ENCODE measurements around the gene PCDHGB4. TPM values are rescaled to one million over a fixed set of nuclear protein-coding genes. Genes with fewer than 3 reads are reported as not detected.
"Not testable (repeated sequence)": the region's sequence is repeated elsewhere in the genome, so short reads cannot be mapped to it uniquely, and the experiment has no call there.

Gene PCDHGB4
- total RNA-seq, 5 donors from 2014 or later (not counting 1 experiment from before 2014, with no cell fraction given), result 0.09 to 0.29 (median 0.19) TPM

GRCh38 chr5:141403387-141403786 is 15.9 kb downstream of the PCDHGB4 start:
- H3K4me3 Mint-ChIP-seq, result no peak overlapping the region
- H3K9me3 Mint-ChIP-seq, result peaks cover 11 to 31% (median 30%) of the 10 kb centered on the region in 3 donors
- H3K27me3 Mint-ChIP-seq, result peaks cover 69 to 82% of the 10 kb centered on the region in 2 donors
- WGBS (ENCODE audit: insufficient coverage), result 38% methylated on average over 16 of the region's 22 CpGs
- Histone ChIP-seq H3K27me3 (replicated peaks in 1 of 2; ENCODE audit: control insufficient read depth in 2 of 2, extremely low read depth in 1 of 2, insufficient read depth in 2 of 2, low read length in 1 of 2) (peaks cover 19 to 60% of the 10 kb centered on the region in 2 experiments), H3K36me3 (ENCODE audit: control insufficient read depth in 2 of 2, extremely low read depth in 1 of 2, insufficient read depth in 1 of 2, low read length in 1 of 2) (no peaks in the 10 kb centered on the region), H3K4me3 (ENCODE audit: control insufficient read depth in 1 of 2, extremely low read depth in 1 of 2, low read length in 1 of 2) (no peak overlapping the region), H3K9me3 (peaks cover 12% of the 10 kb centered on the region), H3K27ac (ENCODE audit: low read length) (no peak overlapping the region), H3K4me1 (ENCODE audit: control insufficient read depth in 1 of 2, extremely low read depth in 1 of 2, insufficient read depth in 2 of 2, low read length in 2 of 2) (peaks cover 0 to 6% of the 10 kb centered on the region in 2 experiments)
- no peak for DNase-seq
- H3K36me3 Mint-ChIP-seq, result peaks cover 10% of the 10 kb centered on the region
- CTCF ChIA-PET, result interaction anchor here (0.6 to 1.0 kb wide), 3 partner anchors 12 to 161 kb away, joined by 3 to 4 read pairs (median 4); no protein-coding TSS in a partner anchor
- POLR2A ChIA-PET, result no interaction called here
- no peak for ATAC-seq (replicated peaks in 1 of 4)
- peaks cover 0 to 7% (median 2%) of the 10 kb centered on the region in 3 donors for H3K4me1 Mint-ChIP-seq
- no peak overlapping the region for H3K27ac Mint-ChIP-seq

GRCh38 chr5:141407790-141408505 is 20.4 kb downstream of the PCDHGB4 start, which contains the start of gene PCDHGB6:
TSS of gene PCDHGB6 (plus strand) at chr5:141408021. CDS start at chr5:141408203, 182 bp downstream.
- POLR2A ChIA-PET, result interaction anchor here (0.5 to 0.6 kb wide), 2 partner anchors 92 to 153 kb away, joined by 3 to 8 read pairs; no protein-coding TSS in a partner anchor
- peak within 1 kb of the TSS in 1 of 2 donors; percentile 40 for H3K27ac Mint-ChIP-seq
- H3K4me1 Mint-ChIP-seq; H3K4me1 ChIP-seq (ENCODE audit: control insufficient read depth in 1 of 2, extremely low read depth in 1 of 2, insufficient read depth in 2 of 2, low read length in 2 of 2); H3K27ac ChIP-seq (ENCODE audit: low read length); H3K36me3 ChIP-seq (ENCODE audit: control insufficient read depth in 2 of 2, extremely low read depth in 1 of 2, insufficient read depth in 1 of 2, low read length in 1 of 2); H3K9me3 ChIP-seq: not testable (repeated sequence)
- H3K27me3 Mint-ChIP-seq, result peaks cover 64 to 85% of the 10 kb centered on the region in 2 donors
- Histone ChIP-seq H3K27me3 (replicated peaks in 1 of 2; ENCODE audit: control insufficient read depth in 2 of 2, extremely low read depth in 1 of 2, insufficient read depth in 2 of 2, low read length in 1 of 2) (peaks cover 19 to 66% of the 10 kb centered on the region in 2 experiments), H3K4me3 (ENCODE audit: control insufficient read depth in 1 of 2, extremely low read depth in 1 of 2, low read length in 1 of 2) (peak within 1 kb of the TSS in 1 of 2 donors; percentile 19)
- ATAC-seq (replicated peaks in 1 of 4), result peak; percentile 32 to 54 (median 48)
- peak in 12 of 35 experiments; percentile 11 to 40 (median 26) for DNase-seq
- peaks cover 15% of the 10 kb centered on the region for H3K36me3 Mint-ChIP-seq
- H3K4me3 Mint-ChIP-seq, result peak within 1 kb of the TSS; percentile 13 to 60 (median 47)
- 23% methylated on average over 41 of the region's 51 CpGs for WGBS (ENCODE audit: insufficient coverage)
- CTCF ChIA-PET, result interaction anchor here (0.6 to 1.6 kb wide), 3 partner anchors 110 to 156 kb away, joined by 3 to 6 read pairs (median 3); no protein-coding TSS in a partner anchor
- H3K9me3 Mint-ChIP-seq, result peaks cover 14 to 32% (median 27%) of the 10 kb centered on the region in 3 donors

GRCh38 chr5:141409598-141410306 is 22.3 kb downstream of the PCDHGB4 start:
- no peak for ATAC-seq (replicated peaks in 1 of 4)
- Mint-ChIP-seq H3K27ac (no peak overlapping the region), H3K4me1 (peaks cover 18 to 22% (median 20%) of the 10 kb centered on the region in 3 donors), H3K4me3 (no peak overlapping the region), H3K9me3 (peaks cover 17 to 29% (median 23%) of the 10 kb centered on the region in 3 donors), H3K36me3 (peaks cover 16% of the 10 kb centered on the region), H3K27me3 (peaks cover 64 to 85% of the 10 kb centered on the region in 2 donors)
- H3K36me3 ChIP-seq (ENCODE audit: control insufficient read depth in 2 of 2, extremely low read depth in 1 of 2, insufficient read depth in 1 of 2, low read length in 1 of 2), result no peaks in the 10 kb centered on the region
- H3K27me3 ChIP-seq (replicated peaks in 1 of 2; ENCODE audit: control insufficient read depth in 2 of 2, extremely low read depth in 1 of 2, insufficient read depth in 2 of 2, low read length in 1 of 2), result peaks cover 22 to 68% of the 10 kb centered on the region in 2 experiments
- ChIA-PET POLR2A (no interaction called here), CTCF (interaction anchor here (0.7 to 1.0 kb wide), 4 partner anchors 89 to 1114 kb away, joined by 3 to 5 read pairs (median 3); partner anchors contain the start of gene TAF7 (in 1 of the 2))
- peaks cover 0 to 11% of the 10 kb centered on the region in 2 experiments for H3K4me1 ChIP-seq (ENCODE audit: control insufficient read depth in 1 of 2, extremely low read depth in 1 of 2, insufficient read depth in 2 of 2, low read length in 2 of 2)
- WGBS (ENCODE audit: insufficient coverage), result 46% methylated on average over 63 of the region's 64 CpGs
- DNase-seq, result no peak
- H3K27ac ChIP-seq (ENCODE audit: low read length), result no peak overlapping the region
- peaks cover 4% of the 10 kb centered on the region for H3K9me3 ChIP-seq
- H3K4me3 ChIP-seq (ENCODE audit: control insufficient read depth in 1 of 2, extremely low read depth in 1 of 2, low read length in 1 of 2), result peak overlapping the region in 1 of 2 donors; percentile 21

GRCh38 chr5:141411575-141411974 is 24.1 kb downstream of the PCDHGB4 start:
- no peaks in the 10 kb centered on the region for H3K36me3 ChIP-seq (ENCODE audit: control insufficient read depth in 2 of 2, extremely low read depth in 1 of 2, insufficient read depth in 1 of 2, low read length in 1 of 2)
- no peak overlapping the region for H3K27ac ChIP-seq (ENCODE audit: low read length)
- no peak overlapping the region for H3K27ac Mint-ChIP-seq
- peaks cover 4% of the 10 kb centered on the region for H3K9me3 ChIP-seq
- peaks cover 16% of the 10 kb centered on the region for H3K36me3 Mint-ChIP-seq
- peaks cover 17 to 24% (median 19%) of the 10 kb centered on the region in 3 donors for H3K9me3 Mint-ChIP-seq
- H3K4me1 ChIP-seq (ENCODE audit: control insufficient read depth in 1 of 2, extremely low read depth in 1 of 2, insufficient read depth in 2 of 2, low read length in 2 of 2), result peaks cover 0 to 11% of the 10 kb centered on the region in 2 experiments
- H3K4me3 ChIP-seq (ENCODE audit: control insufficient read depth in 1 of 2, extremely low read depth in 1 of 2, low read length in 1 of 2), result no peak overlapping the region
- ChIA-PET CTCF (interaction anchor here in 1 of 2 donors (1.0 kb wide), 1 partner anchor 152 kb away, joined by 4 read pairs; no protein-coding TSS in a partner anchor), POLR2A (no interaction called here)
- ATAC-seq (replicated peaks in 1 of 4), result no peak
- peaks cover 60 to 80% of the 10 kb centered on the region in 2 donors for H3K27me3 Mint-ChIP-seq
- H3K27me3 ChIP-seq (replicated peaks in 1 of 2; ENCODE audit: control insufficient read depth in 2 of 2, extremely low read depth in 1 of 2, insufficient read depth in 2 of 2, low read length in 1 of 2), result peaks cover 20 to 60% of the 10 kb centered on the region in 2 experiments
- H3K4me3 Mint-ChIP-seq, result no peak overlapping the region
- peaks cover 21 to 28% (median 24%) of the 10 kb centered on the region in 3 donors for H3K4me1 Mint-ChIP-seq
- WGBS (ENCODE audit: insufficient coverage), result 63% methylated on average over 2 of the region's 3 CpGs
- DNase-seq, result no peak

GRCh38 chr5:141412854-141413539 is 25.5 kb downstream of the PCDHGB4 start, which contains the start of gene PCDHGA10:
TSS of gene PCDHGA10 (plus strand) at chr5:141412987. CDS start at chr5:141413176, 189 bp downstream.
- peaks cover 15 to 63% of the 10 kb centered on the region in 2 experiments for H3K27me3 ChIP-seq (replicated peaks in 1 of 2; ENCODE audit: control insufficient read depth in 2 of 2, extremely low read depth in 1 of 2, insufficient read depth in 2 of 2, low read length in 1 of 2)
- no peak within 1 kb of the TSS for H3K27ac ChIP-seq (ENCODE audit: low read length)
- WGBS (ENCODE audit: insufficient coverage), result 16% methylated on average over 23 of the region's 31 CpGs
- Mint-ChIP-seq H3K27me3 (peaks cover 57 to 80% of the 10 kb centered on the region in 2 donors), H3K27ac (peak within 1 kb of the TSS; percentile 34), H3K36me3 (peaks cover 18% of the 10 kb centered on the region), H3K4me1 (peaks cover 22 to 35% (median 23%) of the 10 kb centered on the region in 3 donors), H3K9me3 (peaks cover 20 to 23% (median 21%) of the 10 kb centered on the region in 3 donors), H3K4me3 (peak within 1 kb of the TSS; percentile 77 to 85 (median 78))
- DNase-seq (peak in 32 of 35 experiments; percentile 15 to 69 (median 46)), ATAC-seq (replicated peaks in 1 of 4) (peak; percentile 78 to 84 (median 82))
- peak within 1 kb of the TSS; percentile 41 to 68 for H3K4me3 ChIP-seq (ENCODE audit: control insufficient read depth in 1 of 2, extremely low read depth in 1 of 2, low read length in 1 of 2)
- ChIA-PET CTCF (interaction anchor here (0.6 to 2.1 kb wide), 22 partner anchors 9 to 192 kb away, joined by 3 to 29 read pairs (median 5); partner anchors contain the start of genes PCDHGA11 (in 1 of the 2), PCDHGA12 (in 1 of the 2), PCDHGB3 (in 1 of the 2) and PCDHGB5 (in 1 of the 2)), POLR2A (interaction anchor here in 1 of 2 donors (1.3 kb wide), 1 partner anchor 151 kb away, joined by 5 read pairs; no protein-coding TSS in a partner anchor)
- peaks cover 0 to 18% of the 10 kb centered on the region in 2 experiments for H3K4me1 ChIP-seq (ENCODE audit: control insufficient read depth in 1 of 2, extremely low read depth in 1 of 2, insufficient read depth in 2 of 2, low read length in 2 of 2)
- no peaks in the 10 kb centered on the region for H3K36me3 ChIP-seq (ENCODE audit: control insufficient read depth in 2 of 2, extremely low read depth in 1 of 2, insufficient read depth in 1 of 2, low read length in 1 of 2)
- no peaks in the 10 kb centered on the region for H3K9me3 ChIP-seq
